Uterus (tissue), 4 donors: Measurements from ENCODE around the gene SH2D7. TPM values are rescaled to one million over a fixed set of nuclear protein-coding genes. Genes with fewer than 3 reads are reported as not detected.

ENCODE experiments used
- DNase-seq, 2 donors: peaks; one replicate each; pipeline ENCODE4 v3.0.0-alpha.2; 2019 to 2020
- H3K27ac ChIP-seq, 2 donors: fragments of 200-600 bp; sonication (generic); 1 replicate in 1 of 2; 2 replicates in 1 of 2; pipeline ENCODE4 v1.5.1; 2016 to 2018
- H3K27me3 ChIP-seq, 2 donors: fragments of 200-600 bp; sonication (generic); one replicate each; pipeline ENCODE4 v1.5.1; 2018 to 2019; ENCODE audit warnings: control low read depth in 1 of 2
- H3K36me3 ChIP-seq, 2 donors: fragments of 200-600 bp; sonication (generic); one replicate each; pipeline ENCODE4 v1.5.1; 2019; ENCODE audit warnings: control low read depth in 1 of 2
- H3K4me1 ChIP-seq, 2 donors: fragments of 200-600 bp; sonication (generic); one replicate each; pipeline ENCODE4 v1.5.1; 2018 to 2019; ENCODE audit warnings: control low read depth in 1 of 2
- H3K4me3 ChIP-seq, 2 donors: fragments of 200-600 bp; sonication (generic); 1 replicate in 1 of 2; 2 replicates in 1 of 2; pipeline ENCODE4 v1.5.1; 2018 to 2019; ENCODE audit warnings: mild to moderate bottlenecking in 1 of 2
- H3K9me3 ChIP-seq, 2 donors: fragments of 200-600 bp; sonication (generic); one replicate each; pipeline ENCODE4 v1.5.1; 2019; ENCODE audit warnings: control low read depth in 1 of 2
- POLR2A ChIP-seq, 2 donors: fragments of 450-650 bp; IDR thresholded peaks; one replicate each; pipeline ENCODE4 v1.6.1; 2016; ENCODE audit warnings: antibody characterized with exemption in 2 of 2, mild to moderate bottlenecking in 1 of 2, moderate library complexity in 1 of 2
- intact Hi-C: fragments of 100-400 bp; cut with DNase I; formaldehyde crosslinking; loops from one replicate; pipeline ENCODE4 v1.15.1; 2023; ENCODE audit warnings: low total_unique reads
- total RNA-seq, 4 donors: library from RNA; depleted of rRNA in 3 of 4; stranded (reverse); fragments of >200 nt in 3 of 4; gene quantifications; one replicate each; pipeline versions ENCODE4 v1.1.0 to v1.2.4, GENCODE V29; 2014 to 2023
- TF ChIP-seq, protein P1 (sequence below), 4 experiments: fragments of 200-600 bp in 2 of 4; fragments of 450-650 bp in 2 of 4; sonication (generic) in 2 of 4; IDR thresholded peaks; one replicate each; pipeline ENCODE4 v1.5.1; 2016 to 2019; ENCODE audit warnings: antibody characterized with exemption in 4 of 4, mild to moderate bottlenecking in 2 of 4, moderate library complexity in 1 of 4
- donor health status: DM: yes; HTN: yes; CAD: no.

Gene SH2D7
- total RNA-seq, 4 donors from 2014 or later: not detected

DNA sequence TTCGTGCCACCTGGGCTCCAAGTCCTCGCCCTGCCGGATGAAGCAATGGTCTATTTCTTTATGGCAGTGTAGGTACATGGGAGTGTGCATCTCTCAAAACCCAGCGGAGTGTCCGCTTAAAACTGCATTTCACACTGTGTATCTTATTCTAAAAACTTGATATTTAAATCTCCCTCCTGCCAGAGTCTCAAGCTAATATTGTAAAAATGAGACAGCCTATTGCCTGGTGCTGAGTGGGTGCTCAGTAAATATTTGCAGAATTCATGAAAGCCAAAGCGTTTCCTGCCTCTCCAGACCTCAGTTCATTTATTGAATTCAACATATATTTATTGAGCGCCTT lies 14.5 kb upstream of the SH2D7 start:
- Histone ChIP-seq H3K4me3 (peak overlapping the region; percentile 41 to 96), H3K4me1 (no peaks in the 10 kb centered on the region), H3K27ac (peak overlapping the region; percentile 88 to 95), H3K36me3 (no peaks in the 10 kb centered on the region), H3K27me3 (no peaks in the 10 kb centered on the region), H3K9me3 (no peaks in the 10 kb centered on the region)
- intact Hi-C loops: loop anchor here (10.0 kb wide), 1 partner anchor 73 kb away; no protein-coding TSS in a partner anchor
- DNase-seq: no peak
- TF ChIP-seq, protein P1, sequence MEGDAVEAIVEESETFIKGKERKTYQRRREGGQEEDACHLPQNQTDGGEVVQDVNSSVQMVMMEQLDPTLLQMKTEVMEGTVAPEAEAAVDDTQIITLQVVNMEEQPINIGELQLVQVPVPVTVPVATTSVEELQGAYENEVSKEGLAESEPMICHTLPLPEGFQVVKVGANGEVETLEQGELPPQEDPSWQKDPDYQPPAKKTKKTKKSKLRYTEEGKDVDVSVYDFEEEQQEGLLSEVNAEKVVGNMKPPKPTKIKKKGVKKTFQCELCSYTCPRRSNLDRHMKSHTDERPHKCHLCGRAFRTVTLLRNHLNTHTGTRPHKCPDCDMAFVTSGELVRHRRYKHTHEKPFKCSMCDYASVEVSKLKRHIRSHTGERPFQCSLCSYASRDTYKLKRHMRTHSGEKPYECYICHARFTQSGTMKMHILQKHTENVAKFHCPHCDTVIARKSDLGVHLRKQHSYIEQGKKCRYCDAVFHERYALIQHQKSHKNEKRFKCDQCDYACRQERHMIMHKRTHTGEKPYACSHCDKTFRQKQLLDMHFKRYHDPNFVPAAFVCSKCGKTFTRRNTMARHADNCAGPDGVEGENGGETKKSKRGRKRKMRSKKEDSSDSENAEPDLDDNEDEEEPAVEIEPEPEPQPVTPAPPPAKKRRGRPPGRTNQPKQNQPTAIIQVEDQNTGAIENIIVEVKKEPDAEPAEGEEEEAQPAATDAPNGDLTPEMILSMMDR (IDR thresholded peaks at IDR 0.05): no peak
- TF ChIP-seq POLR2A (IDR thresholded peaks at IDR 0.05): no peak

DNA sequence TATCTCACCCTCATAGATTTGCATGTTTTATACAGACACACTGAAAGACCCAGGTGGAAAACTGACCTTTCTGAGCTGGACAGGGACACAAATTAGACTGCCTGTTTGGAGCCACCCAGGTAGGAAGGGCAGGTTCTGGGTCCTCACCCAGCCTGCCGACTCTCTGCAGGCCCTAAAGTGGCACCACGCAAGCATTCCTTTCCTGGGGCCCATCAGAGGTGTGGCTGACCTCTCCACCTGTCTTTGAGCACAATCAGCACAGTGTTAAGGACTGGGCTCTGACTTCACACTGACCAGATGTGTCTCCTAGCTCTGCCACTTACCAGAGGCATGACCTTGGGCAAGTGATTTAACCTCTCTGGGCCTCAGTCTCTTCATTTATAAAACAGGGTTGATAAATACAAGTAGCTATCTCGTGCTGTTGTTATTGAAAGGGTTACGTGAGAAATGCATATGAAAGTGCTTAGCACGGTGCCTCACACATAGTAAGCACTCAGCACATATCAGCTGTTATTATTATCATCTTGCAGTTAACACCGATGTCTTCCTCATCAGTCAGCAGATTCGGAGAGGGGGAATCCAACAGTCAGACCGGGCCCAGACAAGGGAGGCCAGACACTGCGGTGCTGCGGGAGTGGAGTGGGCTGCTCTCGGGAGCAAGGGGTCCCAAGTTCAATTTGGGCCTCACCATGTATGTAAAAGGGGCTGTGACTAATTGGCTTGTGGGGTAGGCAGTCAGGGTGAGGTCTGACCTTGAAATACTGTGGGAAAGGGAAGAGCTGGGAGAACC lies 12.9 kb upstream of the SH2D7 start:
- DNase-seq: no peak
- no peaks in the 10 kb centered on the region for H3K9me3 ChIP-seq
- H3K4me1 ChIP-seq: no peaks in the 10 kb centered on the region
- H3K27me3 ChIP-seq: no peaks in the 10 kb centered on the region
- H3K4me3 ChIP-seq: no peak overlapping the region
- intact Hi-C loops: loop anchor here (10.0 kb wide), 1 partner anchor 75 kb away; no protein-coding TSS in a partner anchor
- no peak overlapping the region for H3K27ac ChIP-seq
- TF ChIP-seq POLR2A (IDR thresholded peaks at IDR 0.05): no peak
- TF ChIP-seq, protein P1 (IDR thresholded peaks at IDR 0.05): no peak
- no peaks in the 10 kb centered on the region for H3K36me3 ChIP-seq

DNA sequence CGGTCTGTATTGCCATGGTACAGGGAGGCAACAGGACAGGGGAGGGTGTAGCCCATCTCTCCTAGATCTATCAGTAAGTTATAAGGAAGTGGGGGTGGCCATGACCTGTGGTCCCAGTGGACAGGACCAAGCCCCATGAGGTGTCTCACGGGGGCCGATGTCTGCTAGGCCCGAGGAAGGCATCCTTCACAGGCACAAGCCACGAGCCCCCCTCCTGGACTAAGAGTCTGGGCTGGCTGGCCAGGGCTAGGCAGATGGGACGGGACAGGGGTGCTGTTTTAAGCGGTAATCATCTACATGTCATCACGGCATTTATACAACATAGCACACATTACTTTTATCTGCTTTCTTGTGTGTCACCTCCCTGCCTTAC lies 12.3 kb upstream of the SH2D7 start:
- DNase-seq: no peak
- Histone ChIP-seq H3K4me1 (no peaks in the 10 kb centered on the region), H3K9me3 (no peaks in the 10 kb centered on the region), H3K4me3 (no peak overlapping the region), H3K36me3 (no peaks in the 10 kb centered on the region), H3K27ac (no peak overlapping the region), H3K27me3 (no peaks in the 10 kb centered on the region)
- TF ChIP-seq, protein P1 (IDR thresholded peaks at IDR 0.05): no peak
- no peak for TF ChIP-seq POLR2A (IDR thresholded peaks at IDR 0.05)
- intact Hi-C loops: no loop called here

DNA sequence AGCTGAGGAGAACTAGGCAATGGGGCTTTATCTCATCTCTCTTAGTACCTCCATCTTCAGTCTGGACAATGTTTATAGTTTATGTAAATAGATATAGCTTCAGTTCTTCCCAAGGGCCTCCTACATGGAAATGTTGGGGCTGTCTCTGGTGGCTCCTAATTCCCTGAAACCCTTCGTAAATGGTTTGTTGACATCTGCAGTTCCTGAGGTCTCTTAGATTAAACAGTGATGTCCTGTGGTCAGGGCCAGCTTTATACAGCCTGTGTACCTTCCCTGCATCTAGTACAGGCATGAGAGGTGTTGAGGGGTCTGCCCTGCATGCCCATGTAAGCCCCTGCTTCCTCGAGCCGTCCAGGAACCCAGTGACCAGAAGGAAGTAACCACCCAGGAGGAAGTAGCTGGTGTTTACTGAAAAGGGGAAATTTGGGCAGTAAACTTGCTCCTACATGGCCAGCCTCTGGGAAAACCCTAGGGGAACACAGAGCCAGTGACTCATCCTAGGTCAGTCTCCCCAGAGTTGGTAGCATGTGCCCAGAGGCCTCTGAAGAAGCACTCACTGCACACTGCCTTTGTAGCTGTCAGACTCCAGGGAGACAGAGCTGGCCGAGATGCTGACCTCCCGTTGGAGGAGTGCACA lies 10.1 kb upstream of the SH2D7 start:
- no peak for DNase-seq
- no peaks in the 10 kb centered on the region for H3K9me3 ChIP-seq
- intact Hi-C loops: no loop called here
- H3K27me3 ChIP-seq: no peaks in the 10 kb centered on the region
- H3K4me1 ChIP-seq: no peaks in the 10 kb centered on the region
- no peaks in the 10 kb centered on the region for H3K36me3 ChIP-seq
- no peak for TF ChIP-seq POLR2A (IDR thresholded peaks at IDR 0.05)
- TF ChIP-seq, protein P1 (IDR thresholded peaks at IDR 0.05): no peak
- no peak overlapping the region for H3K27ac ChIP-seq
- no peak overlapping the region for H3K4me3 ChIP-seq

DNA sequence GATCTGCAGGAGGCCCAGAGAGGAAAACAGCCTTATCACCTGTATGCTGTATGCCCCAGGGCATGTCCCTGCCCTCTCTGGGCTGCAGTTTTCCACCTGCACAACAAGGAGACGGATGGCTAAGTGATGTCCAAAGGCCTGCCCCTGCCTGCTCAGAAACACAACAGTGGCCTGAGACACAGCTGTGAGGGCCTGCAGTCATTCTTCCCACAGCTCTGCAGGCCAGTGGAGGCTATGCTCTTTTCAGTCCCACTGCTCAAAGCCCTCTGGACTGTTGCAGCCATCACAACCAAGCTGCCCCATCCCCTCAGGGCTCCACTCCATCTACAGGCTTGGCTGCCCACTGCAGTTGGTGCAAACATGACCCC lies 9.6 kb upstream of the SH2D7 start:
- DNase-seq: no peak
- H3K27me3 ChIP-seq: no peaks in the 10 kb centered on the region
- intact Hi-C loops: no loop called here
- no peak overlapping the region for H3K4me3 ChIP-seq
- no peak overlapping the region for H3K27ac ChIP-seq
- TF ChIP-seq, protein P1 (IDR thresholded peaks at IDR 0.05): no peak
- no peak for TF ChIP-seq POLR2A (IDR thresholded peaks at IDR 0.05)
- H3K4me1 ChIP-seq: no peaks in the 10 kb centered on the region
- H3K9me3 ChIP-seq: no peaks in the 10 kb centered on the region
- no peaks in the 10 kb centered on the region for H3K36me3 ChIP-seq
